Small intestine (tissue), 7 donors: Measurements from ENCODE around the gene BNIP3. TPM values are rescaled to one million over a fixed set of nuclear protein-coding genes. Genes with fewer than 3 reads are reported as not detected.

Experiments
- DNase-seq, 2 donors: peaks; one replicate each; pipeline versions ENCODE4 v3.0.0 to v3.0.0-alpha.2; 2013
- FAIRE-seq: peaks from 2 replicates; lab custom pipeline; 2012; peaks lifted over from hg19 to GRCh38; lab: Jason Lieb, UNC
- H3K27ac ChIP-seq, 3 donors: one replicate each; pipeline ENCODE4 v1.5.1; 2013; ENCODE audit warnings: low read length in 2 of 3, mild to moderate bottlenecking in 2 of 3, control low read depth in 1 of 3, inconsistent platforms in 1 of 3, low read depth in 1 of 3, moderate library complexity in 1 of 3
- H3K27me3 ChIP-seq, 3 donors: one replicate each; pipeline ENCODE4 v1.6.1; 2013; ENCODE audit warnings: low read length in 3 of 3, inconsistent platforms in 1 of 3; ENCODE audit not compliant: control insufficient read depth in 3 of 3, insufficient read depth in 3 of 3
- H3K36me3 ChIP-seq, 3 donors: one replicate each; pipeline ENCODE4 v1.6.1; 2013; ENCODE audit warnings: low read length in 3 of 3, inconsistent platforms in 1 of 3, low read depth in 1 of 3, mild to moderate bottlenecking in 1 of 3, moderate library complexity in 1 of 3; ENCODE audit not compliant: control insufficient read depth in 3 of 3, insufficient read depth in 2 of 3
- H3K4me1 ChIP-seq, 3 donors: one replicate each; pipeline ENCODE4 v1.6.1; 2013; ENCODE audit warnings: low read length in 2 of 3, inconsistent platforms in 1 of 3, low read depth in 1 of 3, mild to moderate bottlenecking in 1 of 3, moderate library complexity in 1 of 3; ENCODE audit not compliant: control insufficient read depth in 3 of 3, insufficient read depth in 2 of 3
- H3K4me3 ChIP-seq, 3 donors: one replicate each; pipeline ENCODE4 v1.5.1; 2013; ENCODE audit warnings: low read length in 3 of 3, control low read depth in 1 of 3, inconsistent platforms in 1 of 3, low read depth in 1 of 3, mild to moderate bottlenecking in 1 of 3, moderate library complexity in 1 of 3
- H3K9me3 ChIP-seq, 2 donors: one replicate each; pipeline ENCODE4 v1.6.1; 2013; ENCODE audit warnings: low read depth in 1 of 2, low read length in 1 of 2; ENCODE audit not compliant: control insufficient read depth in 2 of 2, insufficient read depth in 1 of 2
- WGBS, 3 donors: extraction: QIAGEN DNeasy Blood & Tissue Kit; methylation state at CpG; one replicate each; pipeline ENCODE4 v1.1.7; 2013; 5-methylcytosine and 5-hydroxymethylcytosine counted together
- polyA plus RNA-seq, 4 donors: library from polyadenylated mRNA; stranded (reverse) in 3 of 4; unstranded in 1 of 4; fragments of 200-250 nt in 3 of 4; fragments of 120-200 nt in 1 of 4; gene quantifications; one replicate each; pipeline versions ENCODE4 v1.2.1 to v1.2.3, GENCODE V29; 2013
- donor health status: healthy with polysubstance abuse.
- donor health status: control.
- donor health status: control.
- donor health status: Bipolar disorder and iron deficiency.
- donor health status: healthy.

Gene BNIP3
- polyA plus RNA-seq, 4 donors, result 12.2 to 70.0 (median 17.8) TPM

- no peak overlapping the region for H3K27ac ChIP-seq
- H3K9me3 ChIP-seq, result peaks cover 0 to 7% of the 10 kb centered on the region in 2 donors
- peaks cover 0 to 5% (median 0%) of the 10 kb centered on the region in 3 donors for H3K36me3 ChIP-seq
- FAIRE-seq (no peak), DNase-seq (peak in 1 of 2 donors; percentile 27)
- H3K27me3 ChIP-seq, result peaks cover 0 to 16% (median 2%) of the 10 kb centered on the region in 3 donors
- WGBS, 3 donors, result 25 to 30% (median 26%) methylated on average over 30 of the region's 30 CpGs
- peak overlapping the region in 1 of 3 donors; percentile 21 for H3K4me3 ChIP-seq
- H3K4me1 ChIP-seq, result peaks cover 0 to 6% (median 0%) of the 10 kb centered on the region in 3 donors
Measured at GRCh38 chr10:131979821-131980270, 1.9 kb downstream of the BNIP3 start.

- DNase-seq, result no peak
- peaks cover 0 to 16% (median 2%) of the 10 kb centered on the region in 3 donors for H3K27me3 ChIP-seq
- H3K27ac ChIP-seq, result no peak overlapping the region
- peaks cover 0 to 5% (median 0%) of the 10 kb centered on the region in 3 donors for H3K36me3 ChIP-seq
- H3K9me3 ChIP-seq, result peaks cover 0 to 7% of the 10 kb centered on the region in 2 donors
- WGBS, 3 donors, result 49 to 76% (median 60%) methylated on average over 7 of the region's 7 CpGs
- no peak overlapping the region for H3K4me3 ChIP-seq
- FAIRE-seq, result no peak
- peaks cover 0 to 6% (median 0%) of the 10 kb centered on the region in 3 donors for H3K4me1 ChIP-seq
Measured at GRCh38 chr10:131979336-131979735, 2.4 kb downstream of the BNIP3 start.

GRCh38 chr10:131978851-131979250, 2.9 kb downstream of the BNIP3 start:
- peaks cover 0 to 5% (median 0%) of the 10 kb centered on the region in 3 donors for H3K36me3 ChIP-seq
- no peak overlapping the region for H3K4me3 ChIP-seq
- WGBS, 3 donors, result 63 to 87% (median 63%) methylated on average over 6 of the region's 6 CpGs
- peaks cover 0 to 7% of the 10 kb centered on the region in 2 donors for H3K9me3 ChIP-seq
- no peak overlapping the region for H3K27ac ChIP-seq
- FAIRE-seq (no peak), DNase-seq (no peak)
- H3K27me3 ChIP-seq, result peaks cover 0 to 16% (median 2%) of the 10 kb centered on the region in 3 donors
- peaks cover 0 to 6% (median 0%) of the 10 kb centered on the region in 3 donors for H3K4me1 ChIP-seq

GRCh38 chr10:131978366-131978765, 3.4 kb downstream of the BNIP3 start:
- Histone ChIP-seq H3K4me1 (peaks cover 0 to 6% (median 0%) of the 10 kb centered on the region in 3 donors), H3K9me3 (peaks cover 0 to 7% of the 10 kb centered on the region in 2 donors), H3K27me3 (peaks cover 0 to 16% (median 2%) of the 10 kb centered on the region in 3 donors), H3K36me3 (peaks cover 0 to 8% (median 0%) of the 10 kb centered on the region in 3 donors), H3K27ac (no peak overlapping the region), H3K4me3 (no peak overlapping the region)
- FAIRE-seq, result no peak
- WGBS, 3 donors, result 38 to 80% (median 46%) methylated on average over 3 of the region's 3 CpGs
- DNase-seq, result no peak

- Histone ChIP-seq H3K9me3 (peaks cover 0 to 7% of the 10 kb centered on the region in 2 donors), H3K27ac (no peak overlapping the region), H3K27me3 (peaks cover 0 to 16% (median 2%) of the 10 kb centered on the region in 3 donors), H3K36me3 (peaks cover 0 to 13% (median 0%) of the 10 kb centered on the region in 3 donors), H3K4me1 (peaks cover 0 to 6% (median 0%) of the 10 kb centered on the region in 3 donors), H3K4me3 (no peak overlapping the region)
- whole genome bisulfite sequencing, 3 donors, result 61 to 81% (median 71%) methylated on average over 13 of the region's 13 CpGs
- peak in 1 of 2 donors; percentile 62 for DNase-seq
- FAIRE-seq, result no peak
Measured at GRCh38 chr10:131977323-131978096, 4.2 kb downstream of the BNIP3 start.

- DNase-seq (no peak), FAIRE-seq (no peak)
- whole genome bisulfite sequencing, 3 donors, result 92 to 95% (median 94%) methylated on average over 10 of the region's 10 CpGs
- Histone ChIP-seq H3K27ac (no peak overlapping the region), H3K9me3 (peaks cover 0 to 7% of the 10 kb centered on the region in 2 donors), H3K4me1 (peaks cover 0 to 6% (median 0%) of the 10 kb centered on the region in 3 donors), H3K4me3 (no peak overlapping the region), H3K36me3 (peaks cover 0 to 22% (median 0%) of the 10 kb centered on the region in 3 donors), H3K27me3 (peaks cover 0 to 14% (median 2%) of the 10 kb centered on the region in 3 donors)
Measured at GRCh38 chr10:131975796-131976195, 5.9 kb downstream of the BNIP3 start.

- H3K4me3 ChIP-seq, result no peak overlapping the region
- FAIRE-seq (no peak), DNase-seq (no peak)
- WGBS, 3 donors, result 82 to 86% (median 84%) methylated on average over 6 of the region's 6 CpGs
- H3K27ac ChIP-seq, result no peak overlapping the region
- peaks cover 0 to 9% (median 2%) of the 10 kb centered on the region in 3 donors for H3K27me3 ChIP-seq
- peaks cover 0 to 7% of the 10 kb centered on the region in 2 donors for H3K9me3 ChIP-seq
- H3K36me3 ChIP-seq, result peaks cover 0 to 30% (median 2%) of the 10 kb centered on the region in 3 donors
- peaks cover 0 to 5% (median 0%) of the 10 kb centered on the region in 3 donors for H3K4me1 ChIP-seq
Measured at GRCh38 chr10:131975003-131975402, 6.7 kb downstream of the BNIP3 start.

- Histone ChIP-seq H3K27me3 (peaks cover 0 to 3% (median under 1%) of the 10 kb centered on the region in 3 donors), H3K4me1 (peaks cover 0 to 5% (median 0%) of the 10 kb centered on the region in 3 donors), H3K27ac (no peak overlapping the region), H3K36me3 (peaks cover 0 to 35% (median 2%) of the 10 kb centered on the region in 3 donors), H3K9me3 (peaks cover 0 to 7% of the 10 kb centered on the region in 2 donors), H3K4me3 (no peak overlapping the region)
- DNase-seq, result no peak
- 88 to 94% (median 88%) methylated on average over 14 of the region's 14 CpGs for WGBS, 3 donors
- FAIRE-seq, result no peak
Measured at GRCh38 chr10:131974034-131974817, 7.5 kb downstream of the BNIP3 start.
